DND-41 (cell line): Measurements from ENCODE around the gene DLGAP4.

ENCODE experiments used
- ATAC-seq: fragments of 200-7000 bp; cut with Tn5 transposase; 3 replicates; pipeline ENCODE4 v1.9.1; 2021; ENCODE audit warnings: low read depth; ENCODE audit not compliant: insufficient read depth
- DNase-seq: peaks from one replicate; pipeline ENCODE4 v3.0.0-alpha.2; 2020
- H2AFZ ChIP-seq: 2 replicates; pipeline ENCODE4 v1.6.0; 2012; ENCODE audit warnings: low read depth, low read length
- H3K27ac ChIP-seq: 2 replicates; pipeline ENCODE4 v1.5.1; 2012; ENCODE audit warnings: low read length, inconsistent platforms
- H3K27me3 ChIP-seq: fragments of 200-600 bp; sonication (generic); 2 replicates; pipeline ENCODE4 v1.6.0; 2012; ENCODE audit warnings: low read length, mild to moderate bottlenecking, inconsistent platforms; ENCODE audit not compliant: insufficient read depth, poor library complexity
- H3K36me3 ChIP-seq: 2 replicates; pipeline ENCODE4 v1.5.1; 2012; ENCODE audit warnings: low read length, inconsistent platforms; ENCODE audit not compliant: insufficient read depth
- H3K4me1 ChIP-seq: 2 replicates; pipeline ENCODE4 v1.5.1; 2012; ENCODE audit warnings: mild to moderate bottlenecking, low read length; ENCODE audit not compliant: insufficient read depth
- H3K4me2 ChIP-seq: 2 replicates; pipeline ENCODE4 v1.6.0; 2012; ENCODE audit warnings: mild to moderate bottlenecking, moderate library complexity, low read length, inconsistent platforms; ENCODE audit not compliant: insufficient read depth
- H3K4me3 ChIP-seq, 2 experiments: fragments of 200-600 bp in 1 of 2; shearing (Covaris generic) in 1 of 2; 2 replicates each; pipeline ENCODE4 v1.5.1; 2012 to 2016; ENCODE audit warnings: inconsistent platforms in 2 of 2, low read length in 2 of 2, mild to moderate bottlenecking in 2 of 2, low read depth in 1 of 2, moderate library complexity in 1 of 2
- H3K79me2 ChIP-seq: 2 replicates; pipeline ENCODE4 v1.6.0; 2012; ENCODE audit warnings: low read length, inconsistent platforms; ENCODE audit not compliant: insufficient read depth
- H3K9ac ChIP-seq: 2 replicates; pipeline ENCODE4 v1.6.0; 2012; ENCODE audit warnings: low read depth, mild to moderate bottlenecking, inconsistent platforms, low read length, moderate library complexity
- H3K9me3 ChIP-seq: 2 replicates; pipeline ENCODE4 v1.5.1; 2012; ENCODE audit warnings: low read length, moderate library complexity, mild to moderate bottlenecking, inconsistent platforms; ENCODE audit not compliant: insufficient read depth, severe bottlenecking
- H4K20me1 ChIP-seq: 2 replicates; pipeline ENCODE4 v1.6.0; 2012; ENCODE audit warnings: low read length; ENCODE audit not compliant: insufficient read depth
- CTCF ChIP-seq: IDR thresholded peaks from 2 replicates; pipeline ENCODE4 v1.5.1; 2012; ENCODE audit warnings: borderline replicate concordance, low read length, moderate library complexity, mild to moderate bottlenecking; ENCODE audit not compliant: poor library complexity, severe bottlenecking; ENCODE audit errors: extremely low read depth
- EZH2 ChIP-seq: IDR thresholded peaks from 3 replicates; pipeline ENCODE4 v1.6.1; 2012; ENCODE audit warnings: borderline replicate concordance, low read depth, mild to moderate bottlenecking, moderate library complexity, low read length, inconsistent platforms; ENCODE audit not compliant: severe bottlenecking

The DLGAP4 gene

GRCh38 chr20:36368869-36369268 is 62.7 kb downstream of the DLGAP4 start:
- H4K20me1 ChIP-seq, result peaks cover 11% of the 10 kb centered on the region
- no peak for DNase-seq
- no peak for TF ChIP-seq EZH2
- TF ChIP-seq CTCF, result no peak
- H3K36me3 ChIP-seq, result no peaks in the 10 kb centered on the region
- no peaks in the 10 kb centered on the region for H3K79me2 ChIP-seq
- no peaks in the 10 kb centered on the region for H3K9me3 ChIP-seq
- H3K9ac ChIP-seq, result no peak overlapping the region
- no peak overlapping the region for H3K27ac ChIP-seq
- H3K4me3 ChIP-seq, result no peak overlapping the region
- peaks cover 23% of the 10 kb centered on the region for H3K27me3 ChIP-seq
- no peak overlapping the region for H3K4me2 ChIP-seq
- H3K4me1 ChIP-seq, result no peaks in the 10 kb centered on the region
- ATAC-seq, result no peak
- no peak overlapping the region for H2AFZ ChIP-seq

- no peaks in the 10 kb centered on the region for H3K79me2 ChIP-seq
- H3K27ac ChIP-seq, result no peak overlapping the region
- H3K4me3 ChIP-seq, result no peak overlapping the region
- ATAC-seq (no peak), DNase-seq (no peak)
- no peaks in the 10 kb centered on the region for H3K9me3 ChIP-seq
- peaks cover 20% of the 10 kb centered on the region for H3K27me3 ChIP-seq
- no peak overlapping the region for H2AFZ ChIP-seq
- TF ChIP-seq CTCF, result no peak
- no peak for TF ChIP-seq EZH2
- H4K20me1 ChIP-seq, result peaks cover 17% of the 10 kb centered on the region
- H3K4me2 ChIP-seq, result no peak overlapping the region
- no peak overlapping the region for H3K9ac ChIP-seq
- H3K36me3 ChIP-seq, result no peaks in the 10 kb centered on the region
- no peaks in the 10 kb centered on the region for H3K4me1 ChIP-seq
These were observed 63.6 kb downstream of the DLGAP4 start for GRCh38 chr20:36369739-36370138.

GRCh38 chr20:36370991-36371790 is 65.1 kb downstream of the DLGAP4 start:
- Histone ChIP-seq H4K20me1 (peaks cover 18% of the 10 kb centered on the region), H3K36me3 (no peaks in the 10 kb centered on the region), H3K27me3 (peaks cover 13% of the 10 kb centered on the region), H3K4me3 (no peak overlapping the region), H3K9ac (no peak overlapping the region), H3K4me1 (no peaks in the 10 kb centered on the region), H3K27ac (no peak overlapping the region), H3K4me2 (no peak overlapping the region), H3K9me3 (no peaks in the 10 kb centered on the region), H2AFZ (no peak overlapping the region), H3K79me2 (no peaks in the 10 kb centered on the region)
- no peak for ATAC-seq
- no peak for DNase-seq
- TF ChIP-seq CTCF, result no peak
- no peak for TF ChIP-seq EZH2
